Neuron (in vitro differentiated cells): ENCODE data around the gene NDUFV1.
"Not testable (repeated sequence)": the region's sequence is repeated elsewhere in the genome, so short reads cannot be mapped to it uniquely, and the experiment has no call there.

Experiments used
- H2AFZ ChIP-seq: one replicate; pipeline ENCODE4 v1.6.1; 2013; ENCODE audit warnings: low read depth, mild to moderate bottlenecking, inconsistent platforms, low read length, moderate library complexity
- H3K27me3 ChIP-seq: one replicate; pipeline ENCODE4 v1.6.1; 2013; ENCODE audit warnings: low read length; ENCODE audit not compliant: insufficient read depth
- H3K36me3 ChIP-seq: one replicate; pipeline ENCODE4 v1.6.1; 2013; ENCODE audit warnings: low read length; ENCODE audit not compliant: insufficient read depth
- H3K4me1 ChIP-seq: one replicate; pipeline ENCODE4 v1.6.1; 2013; ENCODE audit warnings: low read length; ENCODE audit not compliant: insufficient read depth
- H3K4me3 ChIP-seq: 2 replicates; pipeline ENCODE4 v1.5.1; 2013; ENCODE audit warnings: mild to moderate bottlenecking, low read length, moderate library complexity
- H3K9me3 ChIP-seq: one replicate; pipeline ENCODE4 v1.6.1; 2013; ENCODE audit warnings: low read length

NDUFV1 gene

GRCh38 chr11:67618901-67619659, 12.3 kb downstream of the NDUFV1 start:
- H3K4me3 ChIP-seq, H3K4me1 ChIP-seq, H3K36me3 ChIP-seq, H3K27me3 ChIP-seq, H2AFZ ChIP-seq, H3K9me3 ChIP-seq: not testable (repeated sequence)

GRCh38 chr11:67619683-67620618, 13.2 kb downstream of the NDUFV1 start:
- not testable (repeated sequence) for H3K27me3 ChIP-seq, H3K4me1 ChIP-seq, H3K36me3 ChIP-seq, H3K9me3 ChIP-seq
- H2AFZ ChIP-seq: peak overlapping the region; percentile 88
- peak overlapping the region; percentile 55 for H3K4me3 ChIP-seq

- not testable (repeated sequence) for H3K4me1 ChIP-seq, H3K36me3 ChIP-seq, H3K9me3 ChIP-seq, H3K27me3 ChIP-seq
- Histone ChIP-seq H2AFZ (peak overlapping the region; percentile 88), H3K4me3 (peak overlapping the region; percentile 55)
These were observed 13.9 kb downstream of the NDUFV1 start for GRCh38 chr11:67620621-67621020.

GRCh38 chr11:67621928-67622327, 15.2 kb downstream of the NDUFV1 start:
- H3K4me1 ChIP-seq, H3K9me3 ChIP-seq, H3K27me3 ChIP-seq, H3K4me3 ChIP-seq, H2AFZ ChIP-seq, H3K36me3 ChIP-seq: not testable (repeated sequence)

- not testable (repeated sequence) for H3K27me3 ChIP-seq, H3K4me3 ChIP-seq, H3K36me3 ChIP-seq, H3K9me3 ChIP-seq, H3K4me1 ChIP-seq, H2AFZ ChIP-seq
These were observed 16.2 kb downstream of the NDUFV1 start for GRCh38 chr11:67622905-67623304.

GRCh38 chr11:67623795-67624194, 17.1 kb downstream of the NDUFV1 start:
- H3K9me3 ChIP-seq, H2AFZ ChIP-seq, H3K4me1 ChIP-seq, H3K36me3 ChIP-seq, H3K27me3 ChIP-seq, H3K4me3 ChIP-seq: not testable (repeated sequence)

- H3K9me3 ChIP-seq, H3K4me3 ChIP-seq, H3K27me3 ChIP-seq, H3K4me1 ChIP-seq, H2AFZ ChIP-seq, H3K36me3 ChIP-seq: not testable (repeated sequence)
These were observed 19.5 kb downstream of the NDUFV1 start for GRCh38 chr11:67626131-67626833.

- H3K36me3 ChIP-seq: no peaks in the 10 kb centered on the region
- peaks cover 6% of the 10 kb centered on the region for H3K4me1 ChIP-seq
- no peak overlapping the region for H3K4me3 ChIP-seq
- H2AFZ ChIP-seq: no peak overlapping the region
- no peaks in the 10 kb centered on the region for H3K9me3 ChIP-seq
- no peaks in the 10 kb centered on the region for H3K27me3 ChIP-seq
These were observed 20.2 kb downstream of the NDUFV1 start for GRCh38 chr11:67626970-67627369.

GRCh38 chr11:67627441-67627811, 20.7 kb downstream of the NDUFV1 start:
- no peaks in the 10 kb centered on the region for H3K9me3 ChIP-seq
- H3K36me3 ChIP-seq: no peaks in the 10 kb centered on the region

GRCh38 chr11:67627812-67628624, 21.3 kb downstream of the NDUFV1 start:
- Histone ChIP-seq H3K9me3 (no peaks in the 10 kb centered on the region), H3K4me3 (no peak overlapping the region), H3K27me3 (no peaks in the 10 kb centered on the region), H3K4me1 (peaks cover 6% of the 10 kb centered on the region), H2AFZ (no peak overlapping the region), H3K36me3 (no peaks in the 10 kb centered on the region)

More at GRCh38 chr11:67627441-67627811, 20.7 kb downstream of the NDUFV1 start:
- H3K4me1 ChIP-seq: peaks cover 6% of the 10 kb centered on the region
- no peak overlapping the region for H3K4me3 ChIP-seq
- H2AFZ ChIP-seq: no peak overlapping the region
- no peaks in the 10 kb centered on the region for H3K27me3 ChIP-seq

GRCh38 chr11:67628710-67629385, 22.1 kb downstream of the NDUFV1 start:
- peak overlapping the region; percentile 48 for H3K4me3 ChIP-seq
- H3K27me3 ChIP-seq: no peaks in the 10 kb centered on the region
- no peaks in the 10 kb centered on the region for H3K9me3 ChIP-seq
- H2AFZ ChIP-seq: no peak overlapping the region
- H3K4me1 ChIP-seq: peaks cover 6% of the 10 kb centered on the region
- H3K36me3 ChIP-seq: no peaks in the 10 kb centered on the region
